ENCODE results near the gene FOS.
"Not testable (repeated sequence)": the region's sequence is repeated elsewhere in the genome, so short reads cannot be mapped to it uniquely, and the experiment has no call there.

Gene FOS

DNA sequence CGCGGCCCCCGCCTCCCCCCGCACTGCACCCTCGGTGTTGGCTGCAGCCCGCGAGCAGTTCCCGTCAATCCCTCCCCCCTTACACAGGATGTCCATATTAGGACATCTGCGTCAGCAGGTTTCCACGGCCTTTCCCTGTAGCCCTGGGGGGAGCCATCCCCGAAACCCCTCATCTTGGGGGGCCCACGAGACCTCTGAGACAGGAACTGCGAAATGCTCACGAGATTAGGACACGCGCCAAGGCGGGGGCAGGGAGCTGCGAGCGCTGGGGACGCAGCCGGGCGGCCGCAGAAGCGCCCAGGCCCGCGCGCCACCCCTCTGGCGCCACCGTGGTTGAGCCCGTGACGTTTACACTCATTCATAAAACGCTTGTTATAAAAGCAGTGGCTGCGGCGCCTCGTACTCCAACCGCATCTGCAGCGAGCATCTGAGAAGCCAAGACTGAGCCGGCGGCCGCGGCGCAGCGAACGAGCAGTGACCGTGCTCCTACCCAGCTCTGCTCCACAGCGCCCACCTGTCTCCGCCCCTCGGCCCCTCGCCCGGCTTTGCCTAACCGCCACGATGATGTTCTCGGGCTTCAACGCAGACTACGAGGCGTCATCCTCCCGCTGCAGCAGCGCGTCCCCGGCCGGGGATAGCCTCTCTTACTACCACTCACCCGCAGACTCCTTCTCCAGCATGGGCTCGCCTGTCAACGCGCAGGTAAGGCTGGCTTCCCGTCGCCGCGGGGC lies at the start of gene FOS:
FOS (plus strand) TSS at position 407 of the 731 bp plus-strand sequence; CDS start at position 562, 155 bp downstream.
- peak; percentile 94 for DNase-seq (ENCODE audit: low spot score)

DNA sequence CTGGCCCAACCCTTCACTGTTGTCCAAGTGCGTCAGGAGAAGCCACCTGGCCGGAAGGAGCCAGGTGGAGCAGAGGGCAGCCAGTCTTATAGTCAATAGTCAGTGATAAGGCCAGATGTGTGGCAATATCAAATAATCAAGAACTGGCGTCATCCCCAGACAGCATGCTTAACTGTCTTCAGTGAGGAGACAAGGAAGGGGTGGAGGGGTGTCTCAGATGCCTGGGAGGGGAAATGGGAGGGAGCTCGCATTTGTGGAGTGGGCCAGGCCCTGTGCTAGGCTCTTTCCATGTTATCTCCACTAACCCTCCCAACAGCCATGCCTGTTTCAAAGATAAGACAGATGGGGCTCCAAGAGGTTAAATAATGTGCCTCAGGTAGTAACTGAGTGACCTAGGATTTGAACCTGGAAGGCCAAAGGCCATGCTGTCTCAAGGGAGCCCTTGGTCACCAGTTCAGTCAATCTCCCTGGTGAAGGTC lies 48.9 kb upstream of the FOS start:
- DNase-seq (ENCODE audit: low spot score) = no peak

DNA sequence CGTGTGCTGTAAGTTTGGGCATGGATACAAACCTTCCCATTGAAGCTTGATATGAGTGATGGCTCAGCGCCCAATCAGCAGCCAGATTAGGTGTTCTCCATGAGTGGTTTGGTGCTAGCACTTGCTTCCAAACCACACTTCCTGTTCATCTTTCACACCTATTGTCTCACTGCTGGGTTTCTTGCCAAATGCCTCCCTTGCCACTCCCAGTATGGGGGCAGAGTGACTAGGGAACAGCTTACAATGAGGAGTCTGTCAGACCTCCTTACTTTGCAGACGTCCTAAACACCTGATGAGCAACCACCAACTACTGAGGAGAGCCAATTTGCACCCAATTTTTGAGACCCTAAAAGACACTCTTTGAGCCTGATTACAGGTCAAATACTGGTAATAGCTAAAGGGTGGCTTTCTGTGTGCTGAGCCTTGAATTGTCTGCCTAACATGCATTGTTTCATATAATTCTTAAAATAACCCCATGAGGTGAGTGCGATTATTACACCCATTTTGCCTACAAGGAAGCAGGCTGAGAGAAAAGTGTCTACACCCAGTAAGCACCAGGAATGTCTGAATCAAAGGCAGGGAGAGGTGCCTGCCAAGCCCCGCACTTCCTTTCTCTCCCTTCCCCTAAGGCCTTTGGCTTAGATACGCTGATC lies 48.4 kb upstream of the FOS start:
- DNase-seq (ENCODE audit: low spot score) = peak; percentile 47

DNA sequence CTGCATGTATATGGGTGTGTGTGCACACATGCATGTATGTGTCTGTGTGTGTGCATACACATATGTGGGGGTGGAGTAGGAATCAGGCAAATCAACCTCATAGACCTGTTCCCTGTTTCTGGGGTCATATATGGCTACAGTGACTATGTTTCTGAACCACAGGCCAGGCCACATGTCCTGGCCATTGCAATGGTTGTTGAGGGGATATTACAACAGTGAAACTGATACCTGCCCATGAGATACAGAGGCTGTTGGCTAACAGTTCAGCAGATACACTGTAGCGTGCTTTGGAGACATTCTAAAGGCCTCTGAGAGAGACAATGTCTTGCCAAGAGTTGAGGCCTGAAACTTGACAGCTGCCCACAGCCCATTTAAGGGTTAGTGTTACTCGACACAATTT lies 47.3 kb upstream of the FOS start:
- DNase-seq (ENCODE audit: low spot score) = no peak

DNA sequence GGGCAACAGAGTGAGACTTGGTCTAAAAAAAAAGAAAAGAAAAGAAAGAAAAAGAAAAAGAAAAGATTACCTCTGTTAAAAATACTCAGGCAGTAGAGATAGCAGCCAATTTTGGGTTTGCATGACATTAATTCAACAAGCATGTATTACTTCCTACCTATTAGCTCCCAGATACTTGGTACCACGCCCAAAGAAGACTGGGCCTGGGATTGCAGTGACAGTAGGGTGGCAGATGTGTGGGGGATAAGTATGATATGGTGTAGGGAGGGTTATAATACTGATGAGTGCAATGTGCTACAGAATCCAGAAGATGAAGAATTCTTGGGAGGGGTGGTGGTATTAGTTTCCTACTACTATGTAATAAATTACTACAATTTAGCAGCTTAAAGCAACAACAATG lies 46.4 kb upstream of the FOS start:
- no peak for DNase-seq (ENCODE audit: low spot score)

DNA sequence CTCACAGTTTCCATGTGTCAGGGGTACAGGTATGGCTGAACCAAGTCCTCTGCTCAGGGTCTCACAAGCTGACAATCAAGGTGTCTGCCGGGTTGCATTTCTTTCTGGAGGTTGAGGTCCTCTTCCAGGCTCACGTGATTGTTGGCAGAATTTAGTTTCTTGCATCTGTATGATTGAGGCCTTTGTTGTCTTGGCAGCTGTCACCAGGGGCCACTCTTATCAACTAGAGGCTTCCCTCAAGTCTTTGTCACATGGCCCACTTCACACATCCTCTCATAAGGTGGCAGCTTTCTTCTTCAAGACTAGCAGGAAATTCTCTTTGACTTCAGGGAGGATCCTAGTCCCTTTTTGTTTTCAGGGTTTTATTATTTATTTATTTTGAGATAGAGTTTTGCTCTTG lies 46.0 kb upstream of the FOS start:
- no peak for DNase-seq (ENCODE audit: low spot score)

DNA sequence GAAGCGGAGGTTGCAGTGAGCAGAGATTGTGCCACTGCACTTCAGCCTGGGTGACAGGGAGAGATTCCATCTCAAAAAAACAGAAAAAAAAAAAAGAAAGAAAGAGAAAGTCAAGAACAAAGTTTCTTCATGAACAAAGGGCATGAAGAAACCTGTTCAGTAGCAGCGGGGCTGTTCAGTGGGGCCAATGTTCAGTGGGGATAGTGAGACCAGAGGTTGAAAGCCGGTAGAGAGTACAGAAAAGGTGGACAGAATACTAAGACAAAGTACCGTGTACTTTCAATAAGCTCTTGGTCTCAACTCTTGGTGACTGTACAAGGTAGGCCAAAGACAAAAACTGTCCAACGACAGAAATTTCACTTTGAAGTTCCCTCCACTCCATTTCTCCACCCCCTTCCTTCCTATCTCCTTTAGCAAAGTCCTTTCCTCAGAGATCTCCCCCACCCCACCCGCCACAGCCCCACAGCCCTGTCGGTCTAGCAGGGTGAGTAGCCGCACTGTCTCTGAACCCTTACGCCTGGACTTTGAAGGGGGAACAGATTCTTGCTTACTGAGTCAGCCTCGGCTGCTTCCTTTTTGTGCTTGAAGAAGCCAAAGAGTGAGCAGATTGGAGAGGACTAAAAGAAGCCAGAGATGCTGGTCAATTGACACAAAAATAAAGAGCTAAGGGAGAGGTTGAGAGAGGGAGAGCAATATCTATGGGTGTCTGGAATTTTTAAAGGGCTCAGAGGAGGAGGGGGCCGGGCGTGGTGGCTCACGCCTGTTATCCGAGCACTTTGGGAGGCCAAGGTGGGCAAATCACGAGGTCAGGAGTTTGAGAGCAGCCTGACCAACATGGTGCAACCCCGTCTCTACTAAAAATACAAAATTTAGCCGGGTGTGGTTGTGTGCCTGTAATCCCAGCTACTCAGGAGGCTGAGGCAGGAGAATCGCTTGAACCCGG lies 44.2 kb upstream of the FOS start:
- no peak for DNase-seq (ENCODE audit: low spot score)

DNA sequence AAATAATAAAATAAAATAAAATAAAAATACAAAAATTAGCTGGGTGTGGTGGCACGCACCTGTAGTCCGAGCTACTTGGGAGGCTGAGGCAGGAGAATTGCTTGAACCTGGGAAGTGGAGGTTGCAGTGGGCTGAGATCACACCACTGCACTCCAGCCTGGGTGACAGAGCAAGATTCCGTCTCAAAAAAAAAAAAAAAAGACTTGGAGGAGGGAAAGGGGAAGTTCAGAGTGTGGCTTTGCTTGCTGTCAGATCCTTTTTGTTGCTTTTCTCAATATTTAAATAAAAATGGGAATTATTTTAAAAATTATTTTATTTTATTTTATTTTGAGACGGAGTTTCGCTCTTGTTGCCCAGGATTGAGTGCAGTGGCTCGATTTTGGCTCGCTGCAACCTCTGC lies 43.4 kb upstream of the FOS start:
- not testable (repeated sequence) for DNase-seq (ENCODE audit: low spot score)

DNA sequence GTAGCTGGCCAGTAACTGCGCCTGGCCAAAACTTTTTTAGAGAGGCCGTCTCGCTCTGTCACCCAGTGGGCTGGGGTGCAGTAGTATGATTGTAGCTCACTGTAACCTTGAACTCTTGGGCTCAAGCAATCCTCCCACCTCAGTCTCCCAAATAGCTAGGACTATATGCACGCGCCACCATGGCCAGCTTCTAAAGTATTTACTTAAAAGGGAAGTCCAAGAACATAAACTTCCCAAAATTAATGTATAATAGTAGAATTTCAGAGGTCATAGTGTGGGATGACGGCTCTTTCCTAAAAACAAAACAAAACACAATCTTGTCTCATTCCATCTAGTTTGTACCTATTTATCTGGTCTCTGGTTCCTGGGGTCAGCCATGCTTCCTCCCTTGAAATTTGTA lies 42.2 kb upstream of the FOS start:
- DNase-seq (ENCODE audit: low spot score) = no peak

DNA sequence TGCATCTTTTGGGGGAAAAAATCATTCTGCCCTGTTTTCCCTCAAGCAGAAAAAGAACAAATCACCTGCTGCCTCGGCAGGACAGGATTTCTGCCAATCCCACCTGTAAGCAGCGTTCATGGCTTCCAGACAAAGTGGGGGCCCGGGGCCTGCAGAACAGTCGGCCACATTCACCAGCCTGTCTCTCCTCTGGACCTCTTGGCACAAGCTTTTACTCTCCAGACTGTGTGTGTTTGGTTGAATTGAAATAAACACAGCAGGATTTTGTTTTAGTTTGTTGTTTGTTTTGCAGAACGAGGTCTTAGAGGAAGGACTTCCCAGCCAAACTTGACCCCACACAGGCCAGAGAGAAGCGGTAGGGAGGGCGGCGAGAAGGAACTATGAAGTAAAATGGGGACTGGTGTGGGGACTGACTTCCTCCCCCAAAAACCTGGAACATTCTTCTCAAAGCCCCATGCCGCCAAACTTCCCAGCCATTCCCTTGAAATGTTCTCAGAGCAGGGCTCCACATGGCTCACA lies 41.7 kb upstream of the FOS start:
- no peak for DNase-seq (ENCODE audit: low spot score)

DNA sequence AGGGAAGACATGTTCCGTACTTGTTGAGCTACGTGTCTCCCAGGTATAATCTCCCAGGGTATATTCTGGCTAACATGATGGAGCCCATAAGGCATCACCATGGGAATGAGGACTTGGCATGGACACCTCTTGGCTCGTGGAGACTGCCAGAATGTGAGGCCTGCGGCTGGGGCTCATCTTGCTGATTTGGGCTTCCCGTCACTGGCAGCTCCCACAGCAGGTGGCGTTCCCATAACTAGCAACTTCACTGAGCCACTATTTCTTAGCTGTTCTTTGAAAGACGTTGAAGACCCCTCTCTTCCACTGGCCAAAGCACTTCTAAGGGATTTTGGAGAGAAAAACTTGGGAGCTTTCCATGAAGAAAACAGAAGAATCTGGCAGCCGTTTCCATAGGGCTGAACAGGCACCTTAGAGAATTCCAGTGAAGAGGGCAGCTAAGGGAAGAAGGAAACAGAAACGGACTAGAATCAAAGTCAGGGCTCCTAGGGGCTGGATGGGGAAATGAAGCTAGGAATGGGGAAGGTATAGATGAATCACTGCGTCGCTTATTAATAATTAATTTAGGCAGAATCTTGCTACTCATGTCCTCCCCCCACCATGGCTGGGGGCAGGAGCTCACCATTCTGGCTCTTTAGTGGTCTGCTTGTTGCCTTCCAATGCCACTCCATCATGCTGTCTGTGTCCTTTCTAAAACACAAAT lies 39.7 kb upstream of the FOS start:
- DNase-seq (ENCODE audit: low spot score) = no peak

DNA sequence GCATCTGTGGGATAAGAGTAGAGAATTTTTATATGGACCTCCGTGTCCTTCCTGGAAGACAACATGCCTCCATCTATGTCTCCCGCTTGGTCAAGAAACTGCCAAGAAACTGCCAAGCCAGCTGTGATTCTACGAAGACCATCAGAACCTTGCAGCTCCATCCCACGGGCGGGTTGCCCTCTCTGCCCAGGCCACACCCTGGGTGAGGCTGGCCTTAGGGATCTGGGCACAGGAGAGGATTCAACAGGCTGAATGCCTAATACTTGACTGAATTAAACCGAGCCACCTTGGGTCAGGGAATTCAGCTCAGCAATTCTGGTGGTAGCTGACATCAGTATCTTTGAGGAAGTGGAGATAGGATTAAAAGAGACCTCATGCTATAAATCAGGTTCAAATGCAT lies 37.8 kb upstream of the FOS start:
- DNase-seq (ENCODE audit: low spot score) = no peak

DNA sequence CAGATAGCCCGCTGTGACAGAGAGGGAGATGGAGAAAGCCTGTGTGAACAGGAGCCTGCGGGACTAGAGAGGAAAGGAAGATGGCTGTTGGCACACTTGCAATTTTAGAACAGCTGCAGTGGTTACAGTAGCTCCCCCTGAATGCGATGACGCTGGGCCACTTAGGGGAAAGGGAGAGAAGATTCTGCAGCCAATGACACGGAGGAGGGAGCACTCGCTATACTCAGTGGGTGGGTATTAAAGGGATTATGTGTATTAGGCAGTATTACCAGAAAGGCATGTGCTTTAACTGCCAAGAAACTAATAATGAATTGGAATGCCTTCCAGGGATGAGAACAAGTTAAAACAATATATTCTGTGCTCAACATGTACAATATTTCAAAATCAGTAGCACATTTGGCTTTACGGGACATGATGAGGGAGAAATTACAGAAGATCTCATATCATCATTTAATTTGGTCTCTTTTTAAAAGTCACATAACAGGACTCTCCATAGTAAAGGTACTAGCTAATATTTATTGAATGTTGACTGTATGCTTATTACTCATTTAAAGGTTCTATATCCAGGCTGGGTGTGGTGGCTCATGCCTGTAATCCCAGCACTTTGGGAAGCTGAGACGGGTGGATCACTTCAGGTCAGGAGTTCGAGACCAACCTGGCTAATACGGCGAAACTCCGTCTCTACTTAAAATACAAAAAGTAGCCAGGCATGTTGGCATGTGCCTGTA lies 35.9 kb upstream of the FOS start:
- no peak for DNase-seq (ENCODE audit: low spot score)

DNA sequence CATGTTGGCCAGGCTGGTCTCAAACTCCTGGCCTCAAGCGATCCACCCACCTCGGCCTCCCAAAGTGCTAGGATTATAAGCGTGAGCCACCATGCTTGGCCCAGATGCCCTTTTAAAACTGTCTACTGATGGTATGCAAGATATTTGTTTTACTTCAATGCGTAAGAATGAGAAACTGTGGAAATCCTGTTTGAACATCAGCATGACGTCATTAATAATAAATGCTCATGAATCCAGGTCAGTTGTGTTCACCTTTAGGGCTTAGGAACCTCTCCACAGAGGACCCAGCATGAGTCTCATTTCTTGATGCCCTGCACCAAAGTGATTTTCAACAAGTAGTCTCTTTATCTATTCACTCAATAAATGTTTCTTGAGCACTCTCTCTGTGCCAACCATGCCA lies 34.5 kb upstream of the FOS start:
- DNase-seq (ENCODE audit: low spot score) = no peak

DNA sequence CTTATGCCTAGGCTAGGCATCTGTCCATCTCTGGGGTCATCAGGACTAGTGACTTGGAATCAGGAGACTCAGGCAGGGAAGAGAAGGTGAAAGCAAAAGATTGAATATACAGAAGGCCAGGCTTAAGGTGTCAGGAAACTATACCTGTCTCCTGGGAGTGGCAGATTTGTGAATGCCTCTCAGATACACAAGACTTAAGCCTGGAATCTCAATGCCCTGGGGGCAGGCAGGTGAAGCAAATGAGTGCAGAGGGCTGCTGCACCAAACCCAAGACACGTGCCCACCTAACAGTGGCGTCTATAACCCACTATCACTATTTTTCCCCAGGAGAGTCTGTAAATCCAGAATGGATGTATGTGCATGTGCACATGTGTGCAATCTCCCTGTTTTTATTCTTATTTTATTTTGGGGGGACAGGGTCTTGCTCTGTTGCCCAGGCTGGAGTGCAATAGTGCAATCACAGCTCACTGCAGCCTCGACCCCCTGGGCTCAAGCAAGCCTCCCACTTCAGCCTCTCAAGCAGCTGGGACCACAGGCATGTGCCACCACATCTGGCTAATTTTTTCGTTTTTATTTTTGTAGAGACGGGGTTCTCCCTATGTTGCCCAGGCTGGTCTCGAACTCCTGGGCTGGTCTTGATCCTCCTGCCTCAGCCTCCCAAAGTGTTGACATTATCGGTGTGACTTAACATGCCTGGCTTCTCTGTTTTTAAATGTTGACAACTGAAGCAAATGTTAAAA lies 31.9 kb upstream of the FOS start:
- no peak for DNase-seq (ENCODE audit: low spot score)

DNA sequence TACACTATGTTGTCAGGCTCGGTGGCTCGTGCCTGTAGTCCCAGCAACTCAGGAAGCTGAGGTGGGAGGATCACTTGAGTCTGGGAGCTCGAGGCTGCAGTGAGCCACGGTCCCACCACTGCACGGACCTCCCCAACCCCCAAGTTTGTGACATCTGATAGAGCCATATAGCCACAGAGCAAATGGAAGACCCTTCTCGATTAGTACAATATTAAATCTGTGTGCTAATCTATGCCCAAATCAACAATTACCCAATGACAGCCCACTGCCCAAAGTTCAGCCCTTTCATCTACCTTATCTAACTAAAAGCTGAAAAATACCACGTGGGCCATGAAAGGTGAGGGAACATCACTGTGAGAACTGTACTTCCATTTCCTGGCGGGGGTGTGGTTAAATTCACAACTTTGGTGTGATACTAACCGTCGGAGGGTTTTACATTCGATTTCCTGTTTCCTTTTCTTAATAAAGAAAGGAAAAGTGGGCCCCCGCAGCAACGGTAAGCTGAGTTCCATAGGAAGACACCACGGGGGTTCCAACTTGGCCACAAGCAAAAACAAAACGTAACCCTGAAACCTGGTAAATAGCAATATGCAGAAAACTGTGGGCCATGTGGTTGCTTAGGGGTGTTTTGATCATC lies 31.2 kb upstream of the FOS start:
- no peak for DNase-seq (ENCODE audit: low spot score)

DNA sequence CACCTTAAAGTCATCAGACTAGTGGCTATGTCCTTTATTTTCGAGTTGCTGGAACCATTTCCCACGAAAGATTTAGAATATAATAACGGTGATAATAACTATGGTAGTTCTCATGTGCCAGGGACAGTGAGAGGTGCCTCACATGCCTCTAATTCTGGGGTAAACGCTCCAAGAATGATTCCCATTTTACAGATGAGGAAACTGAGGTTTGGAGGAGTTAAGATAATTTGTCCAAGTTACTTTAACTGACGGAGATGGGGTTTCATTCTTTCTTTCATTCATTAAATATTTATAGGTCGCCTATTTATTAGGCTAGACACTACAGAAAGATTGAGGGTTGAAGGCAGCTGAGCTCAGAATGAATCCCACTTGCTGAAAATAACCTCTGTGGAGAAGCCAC lies 30.7 kb upstream of the FOS start:
- DNase-seq (ENCODE audit: low spot score) = no peak

DNA sequence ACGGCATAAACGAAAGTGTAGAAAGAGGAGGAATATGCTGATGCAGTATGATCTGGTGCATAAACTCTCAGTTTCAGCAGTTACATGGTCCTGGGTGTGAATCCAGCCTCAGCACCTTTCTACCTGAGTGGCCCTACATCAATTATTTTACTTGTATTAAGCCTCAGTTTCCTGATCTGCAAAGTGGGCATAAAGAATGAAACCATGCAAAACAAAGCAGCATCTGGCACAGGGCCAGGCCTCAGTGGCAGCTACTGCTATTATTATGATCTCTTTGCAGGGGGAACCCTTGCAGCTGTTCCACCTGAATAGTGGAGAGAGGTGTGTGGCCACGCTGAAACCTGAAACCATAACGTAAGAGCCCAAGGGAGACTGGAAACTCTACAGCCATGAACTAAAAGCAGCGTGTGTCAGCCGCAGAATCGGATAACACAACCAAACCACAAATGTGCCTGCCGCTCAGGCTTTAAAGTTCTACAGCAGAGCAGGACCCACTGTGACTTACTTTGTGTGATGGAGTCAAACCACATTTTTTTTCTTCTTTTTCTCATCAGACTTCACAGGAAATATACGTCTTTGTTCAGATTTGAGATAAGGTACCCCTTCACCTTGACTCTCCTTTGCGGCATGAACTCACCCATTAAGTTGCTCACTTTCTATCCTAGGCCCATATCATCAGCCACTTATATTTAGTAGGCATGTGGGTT lies 29.2 kb upstream of the FOS start:
- no peak for DNase-seq (ENCODE audit: low spot score)

DNA sequence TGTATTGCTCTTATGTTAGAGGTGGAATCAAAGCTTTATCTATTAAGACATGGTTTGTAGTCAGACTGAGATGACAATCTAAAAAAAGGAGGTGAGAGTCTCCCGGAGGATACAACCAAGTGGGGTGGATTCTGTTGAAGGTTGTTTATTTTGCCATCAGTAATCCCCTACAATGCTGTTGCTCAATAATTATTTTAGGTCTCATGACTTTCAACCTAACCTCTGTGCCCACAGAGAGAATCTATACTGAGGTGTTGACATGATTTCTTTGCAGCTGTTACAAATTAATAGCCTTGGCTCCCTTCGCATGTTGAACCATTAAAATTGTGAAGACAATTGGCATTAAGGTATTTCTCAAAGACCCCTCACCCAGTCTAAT lies 28.7 kb upstream of the FOS start:
- DNase-seq (ENCODE audit: low spot score) = no peak
